Left ventricle myocardium superior (tissue), 1 donor: ENCODE results near the gene KCNC3. TPM values are rescaled to one million over a fixed set of nuclear protein-coding genes. Genes with fewer than 3 reads are reported as not detected.
A peak's percentile ranks its signal among the peaks of the same experiment; 100 is the strongest.
"Not testable (repeated sequence)": the region's sequence is repeated elsewhere in the genome, so short reads cannot be mapped to it uniquely, and the experiment has no call there.

Source experiments
- ATAC-seq: fragments of 200-7000 bp; cut with Tn5 transposase; one replicate; pipeline ENCODE4 v1.9.1; 2020; ENCODE audit warnings: mild to moderate bottlenecking, moderate library complexity
- DNase-seq: peaks from one replicate; pipeline ENCODE4 v3.0.0-alpha.2; 2020
- intact Hi-C: fragments of 100-400 bp; cut with micrococcal nuclease; formaldehyde crosslinking; loops from one replicate; pipeline ENCODE4 v1.11.0; 2022
- total RNA-seq: library from RNA; stranded (reverse); fragmentation: NEBNext Ultra II Directional; extraction: Animal tissue kit (Norgen Biotek cat#: 25700); gene quantifications from one replicate; pipeline ENCODE4 v1.2.1, GENCODE V29; 2021
- donor health status: DM: no; HTN: yes; CAD: no; lungs with severe emphysema.

The KCNC3 gene
- total RNA-seq, 1 donor from 2014 or later = 2.5 TPM

DNA sequence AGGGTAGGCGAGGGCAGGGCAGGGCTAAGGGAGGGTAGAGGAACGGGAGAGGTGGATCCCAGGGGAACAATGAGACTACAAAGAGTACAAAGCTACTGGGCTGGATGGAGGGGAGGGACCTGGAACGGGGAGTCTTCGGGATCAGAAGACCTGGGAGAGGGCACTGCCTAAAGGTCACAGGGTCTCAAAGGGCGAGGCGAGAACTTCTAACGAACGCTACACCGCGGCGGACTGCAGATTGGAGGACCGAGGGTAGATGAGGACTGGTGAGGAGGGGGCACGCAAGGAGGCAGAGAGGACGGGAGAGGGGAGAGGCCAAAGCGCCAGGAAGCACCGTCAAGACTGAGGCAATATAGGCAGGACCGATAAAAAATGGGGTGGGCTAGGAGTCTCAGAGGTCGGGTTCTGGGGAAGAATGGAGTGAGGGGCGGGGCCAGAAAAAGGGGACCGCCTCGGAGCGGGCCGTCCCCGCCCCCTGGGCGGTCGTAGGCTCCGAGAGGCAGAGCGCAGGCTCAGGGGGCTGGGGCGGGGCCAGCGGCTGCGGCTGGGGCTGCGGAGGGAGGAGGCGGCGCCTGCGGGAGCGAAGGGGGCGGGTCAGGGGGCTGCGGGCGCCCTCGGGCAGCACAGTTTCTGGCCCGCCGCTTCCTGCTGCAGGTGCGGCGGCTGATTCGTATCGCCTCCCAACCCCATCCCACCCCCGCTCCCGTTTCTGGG, 1.3 kb upstream of the KCNC3 start:
- intact Hi-C loops = no loop called here
- ATAC-seq = peak; percentile 62
- peak; percentile 92 for DNase-seq

DNA sequence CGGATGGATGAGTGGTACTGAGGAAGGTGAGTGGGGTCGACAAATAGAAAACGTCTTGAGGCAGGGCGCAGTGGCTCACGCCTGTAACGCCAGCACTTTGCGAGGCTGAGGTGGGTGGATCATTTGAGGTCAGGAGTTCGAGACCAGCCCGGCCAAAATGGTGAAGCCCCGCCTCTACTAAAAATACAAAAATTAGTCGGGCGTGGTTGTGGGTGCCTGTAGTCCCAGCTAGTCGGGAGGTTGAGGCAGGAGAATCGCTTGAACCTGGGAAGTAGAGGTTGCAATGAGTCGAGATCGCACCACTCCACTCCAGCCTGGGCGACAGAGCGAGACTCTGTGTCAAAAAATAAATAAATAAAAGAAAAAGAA, 733 bp upstream of the KCNC3 start:
- intact Hi-C loops = not testable (repeated sequence)

DNA sequence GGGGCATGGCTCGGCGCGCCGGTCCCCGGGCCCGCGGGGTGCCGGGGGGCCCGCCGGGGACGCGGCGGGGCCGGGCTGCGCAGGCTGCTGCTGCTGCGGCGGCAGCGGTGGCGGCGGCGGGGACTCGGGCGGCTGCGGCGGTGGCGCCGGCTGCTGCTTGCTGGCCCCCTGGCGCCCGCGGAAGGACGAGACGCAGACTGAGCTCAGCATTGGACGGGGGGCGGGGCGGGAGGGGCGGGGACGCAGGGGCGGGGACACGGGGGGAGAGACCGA, 368 bp downstream of the KCNC3 start:
- intact Hi-C loops = no loop called here
- DNase-seq (no peak), ATAC-seq (no peak)

More for the DNA sequence above, 733 bp upstream of the KCNC3 start:
- ATAC-seq, DNase-seq: not testable (repeated sequence)

DNA sequence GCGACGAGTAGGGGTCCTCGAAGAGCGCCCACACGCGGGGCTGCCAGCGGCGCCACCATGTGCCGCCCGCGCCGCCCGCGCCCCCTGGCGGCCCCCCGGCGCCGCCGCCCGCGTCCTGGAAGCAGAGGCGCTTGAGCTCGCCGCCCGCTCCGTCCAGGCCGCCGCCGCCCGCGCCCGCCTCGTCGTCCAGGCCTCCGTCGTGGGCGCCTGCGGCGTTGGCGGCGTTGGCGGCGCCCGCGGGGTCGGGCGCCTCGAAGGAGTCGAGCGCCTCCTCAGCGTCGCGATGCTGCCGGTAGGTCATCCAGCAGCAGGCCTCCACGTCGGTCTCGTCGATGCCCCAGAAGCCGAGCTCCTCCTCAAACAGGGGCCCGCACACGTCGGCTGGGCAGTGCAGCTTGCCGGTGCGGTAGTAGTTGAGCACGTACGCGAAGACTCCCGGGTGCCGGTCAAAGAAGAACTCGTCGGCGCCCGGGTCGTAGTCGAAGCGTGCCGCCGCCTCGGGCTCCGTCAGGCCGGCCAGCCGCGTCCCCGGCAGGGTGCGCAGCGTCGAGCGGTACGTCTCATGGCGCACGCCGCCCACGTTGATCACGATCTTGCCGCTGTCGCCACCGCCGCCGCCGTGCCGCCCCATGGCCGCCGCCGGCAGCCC, 829 bp downstream of the KCNC3 start:
- DNase-seq = no peak
- intact Hi-C loops = no loop called here
- ATAC-seq = no peak

- ATAC-seq (no peak), DNase-seq (no peak)
- intact Hi-C loops = no loop called here
Measured at GRCh38 chr19:50327461-50328223, 1.5 kb downstream of the KCNC3 start.

GRCh38 chr19:50327013-50327412, 2.2 kb downstream of the KCNC3 start:
- ATAC-seq = no peak
- intact Hi-C loops = no loop called here
- no peak for DNase-seq

- no peak for ATAC-seq
- no peak for DNase-seq
- intact Hi-C loops = no loop called here
Measured at GRCh38 chr19:50326101-50326664, 3.0 kb downstream of the KCNC3 start.

GRCh38 chr19:50325310-50326100, 3.7 kb downstream of the KCNC3 start:
- ATAC-seq = peak; percentile 43
- DNase-seq = peak; percentile 83
- intact Hi-C loops = no loop called here

GRCh38 chr19:50324331-50324730, 4.8 kb downstream of the KCNC3 start:
- DNase-seq (no peak), ATAC-seq (no peak)
- intact Hi-C loops = no loop called here

- DNase-seq (no peak), ATAC-seq (no peak)
- intact Hi-C loops = no loop called here
Measured at GRCh38 chr19:50323782-50324133, 5.4 kb downstream of the KCNC3 start.

GRCh38 chr19:50322931-50323781, 6.0 kb downstream of the KCNC3 start:
- intact Hi-C loops = no loop called here
- ATAC-seq (no peak), DNase-seq (no peak)

GRCh38 chr19:50322234-50322633, 6.9 kb downstream of the KCNC3 start:
- DNase-seq (no peak), ATAC-seq (no peak)
- intact Hi-C loops = no loop called here

DNA sequence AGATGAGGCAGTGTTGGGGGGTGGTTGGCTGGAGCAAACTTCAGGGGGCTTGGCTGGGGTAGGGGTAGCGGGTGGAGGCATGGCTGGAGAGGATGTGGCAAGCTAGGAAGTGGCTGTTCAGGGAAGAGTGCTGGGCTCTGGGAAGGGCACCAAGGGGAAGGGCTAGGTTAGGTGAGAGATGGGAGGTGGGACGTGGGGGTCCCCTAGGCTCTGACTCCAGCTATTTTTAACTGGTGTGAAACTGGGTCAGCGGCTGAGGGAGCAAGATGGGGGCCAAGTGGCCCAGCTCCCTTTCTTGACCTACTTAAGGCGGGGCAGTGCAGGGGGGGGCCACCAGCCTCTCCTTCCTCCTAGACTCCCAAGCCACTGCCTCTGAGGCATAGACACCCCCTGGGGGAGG, 7.3 kb downstream of the KCNC3 start:
- DNase-seq = no peak
- intact Hi-C loops = no loop called here
- no peak for ATAC-seq

DNA sequence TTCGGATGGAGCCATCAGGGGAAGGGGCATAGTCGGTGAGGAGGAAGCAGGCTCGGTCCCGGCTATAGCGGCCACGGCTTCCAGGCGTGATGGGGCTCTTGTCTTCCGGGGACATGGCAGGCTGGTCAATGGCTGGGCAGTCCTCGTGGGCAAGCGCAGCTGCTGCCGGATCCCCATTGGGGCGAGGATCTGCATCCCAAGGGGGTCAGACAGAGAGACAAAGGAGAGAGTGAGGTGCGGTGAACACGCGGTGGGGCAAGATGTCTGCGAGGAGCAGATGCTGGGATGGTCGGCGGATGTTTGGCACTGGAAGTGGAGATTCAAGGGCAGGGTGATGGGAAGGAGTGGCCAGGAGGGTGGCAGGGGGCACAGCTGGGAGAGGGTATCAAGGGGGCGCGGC, 8.6 kb downstream of the KCNC3 start:
- DNase-seq (no peak), ATAC-seq (no peak)
- intact Hi-C loops = no loop called here

- no peak for DNase-seq
- intact Hi-C loops = no loop called here
- no peak for ATAC-seq
Measured at GRCh38 chr19:50320051-50320450, 9.1 kb downstream of the KCNC3 start.

GRCh38 chr19:50319156-50319555, 10.0 kb downstream of the KCNC3 start:
- no peak for DNase-seq
- ATAC-seq = no peak

DNA sequence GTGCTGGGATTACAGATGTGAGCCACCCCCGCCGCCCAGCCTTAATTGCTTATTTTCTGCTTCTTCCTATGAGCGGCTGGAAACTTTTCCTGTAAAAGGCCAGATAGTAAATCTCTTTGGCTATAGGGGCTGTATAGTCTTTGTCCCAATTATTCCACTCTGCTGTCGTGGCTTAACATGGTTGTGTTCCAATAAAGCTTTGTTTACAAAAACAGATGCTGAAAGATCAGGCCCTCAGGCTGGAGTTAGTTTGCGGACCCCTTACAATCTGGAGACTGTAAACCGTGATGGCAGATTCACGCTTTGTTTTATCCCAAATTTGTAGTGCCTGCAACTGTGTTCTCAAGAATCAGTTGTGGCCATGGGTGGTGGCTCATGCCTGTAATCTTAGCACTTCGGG, 10.7 kb downstream of the KCNC3 start:
- intact Hi-C loops = no loop called here
- ATAC-seq = no peak
- no peak for DNase-seq

More at GRCh38 chr19:50319156-50319555, 10.0 kb downstream of the KCNC3 start:
- intact Hi-C loops = no loop called here

DNA sequence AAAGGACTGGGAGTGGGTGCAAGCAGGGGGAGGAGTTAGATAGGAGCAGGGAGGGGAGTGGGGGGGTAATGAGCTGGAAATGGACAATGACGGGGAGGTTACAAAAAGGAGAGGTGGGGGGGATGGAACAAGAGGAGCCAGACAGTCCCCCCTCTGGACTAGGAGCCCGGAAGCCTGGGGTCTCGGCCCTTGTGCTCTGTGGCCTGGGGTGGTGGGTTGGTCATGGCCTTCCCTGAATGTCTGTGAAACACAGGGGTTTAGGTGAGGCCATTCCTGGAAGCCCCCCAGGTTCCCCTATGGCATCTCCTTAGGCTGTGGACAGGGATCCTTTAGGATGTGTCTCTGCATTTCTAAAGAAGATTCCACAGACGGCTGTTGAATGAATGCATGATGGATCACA, 12.1 kb downstream of the KCNC3 start:
- intact Hi-C loops = no loop called here
- ATAC-seq (no peak), DNase-seq (no peak)
